Endothelial cell of umbilical vein (primary cell): ENCODE measurements around the gene DPF3. TPM values are rescaled to one million over a fixed set of nuclear protein-coding genes. Genes with fewer than 3 reads are reported as not detected.

Experiments used
- BruUV-seq: library from RNA; stranded (reverse); fragments of 400-500 nt; replicated peaks from 2 replicates; lab custom pipeline; 2021; lab: Mats Ljungman, UMichigan
- CTCF ChIA-PET: fragments of 300-600, 350-600 bp; sonication (Branson Sonifier 250); formaldehyde crosslinking; loops from one replicate; lab custom pipeline; 2021; ENCODE audit warnings: antibody characterized with exemption, inconsistent platforms; lab: Charles Lee
- POLR2A ChIA-PET: fragments of 300-600, 350-600 bp; sonication (Branson Sonifier 250); formaldehyde crosslinking; loops from one replicate; lab custom pipeline; 2021; ENCODE audit warnings: antibody characterized with exemption, inconsistent platforms; lab: Charles Lee
- DNase-seq: peaks from one replicate; pipeline ENCODE4 v3.0.0-alpha.2; 2011; ENCODE audit warnings: low read depth, low spot score
- FAIRE-seq: peaks from 2 replicates; lab custom pipeline; 2011; peaks lifted over from hg19 to GRCh38; lab: Jason Lieb, UNC
- H2AFZ ChIP-seq: 2 replicates; pipeline ENCODE4 v1.6.0; 2012; ENCODE audit warnings: low read depth, low read length, control low read depth, inconsistent platforms
- H3K27ac ChIP-seq: 2 replicates; pipeline ENCODE4 v1.5.1; 2011; ENCODE audit warnings: low read depth, mild to moderate bottlenecking, control low read depth, low read length, moderate library complexity; ENCODE audit not compliant: insufficient read depth
- H3K27me3 ChIP-seq, 2 experiments: 2 replicates each; pipeline versions ENCODE4 v1.6.0 to v1.6.1; 2011; ENCODE audit warnings: low read length in 2 of 2, mixed read lengths in 1 of 2; ENCODE audit not compliant: control insufficient read depth in 2 of 2, insufficient read depth in 2 of 2
- H3K36me3 ChIP-seq, 2 experiments: 2 replicates in 1 of 2; 3 replicates in 1 of 2; pipeline ENCODE4 v1.5.1; 2011; ENCODE audit warnings: low read length in 2 of 2, mild to moderate bottlenecking in 1 of 2, moderate library complexity in 1 of 2; ENCODE audit not compliant: control insufficient read depth in 2 of 2, insufficient read depth in 2 of 2; ENCODE audit errors: extremely low read depth in 1 of 2
- H3K4me1 ChIP-seq: 3 replicates; pipeline ENCODE4 v1.5.1; 2011; ENCODE audit warnings: mild to moderate bottlenecking, low read length; ENCODE audit not compliant: control insufficient read depth, insufficient read depth; ENCODE audit errors: extremely low read depth
- H3K4me2 ChIP-seq: 2 replicates; pipeline ENCODE4 v1.6.1; 2011; ENCODE audit warnings: low read length, control low read depth, mixed read lengths; ENCODE audit not compliant: insufficient read depth
- H3K4me3 ChIP-seq, 3 experiments: fragments of 200-600 bp in 1 of 3; sonication (generic), shearing (Covaris generic) in 1 of 3; replicated peaks in 1 of 3; 2 replicates each; pipeline ENCODE4 v1.5.1; 2011 to 2016; ENCODE audit warnings: control low read depth in 3 of 3, low read length in 3 of 3, mild to moderate bottlenecking in 2 of 3, inconsistent platforms in 1 of 3, low read depth in 1 of 3, moderate library complexity in 1 of 3; ENCODE audit not compliant: insufficient read depth in 1 of 3
- H3K79me2 ChIP-seq: 2 replicates; pipeline ENCODE4 v1.6.0; 2012; ENCODE audit warnings: low read length, inconsistent platforms; ENCODE audit not compliant: control insufficient read depth, insufficient read depth
- H3K9ac ChIP-seq: replicated peaks from 2 replicates; pipeline ENCODE3; 2011; ENCODE audit warnings: low read length, control low read depth; ENCODE audit not compliant: insufficient read depth; ENCODE audit errors: extremely low read depth
- H3K9me1 ChIP-seq: replicated peaks from 3 replicates; pipeline ENCODE4 v1.6.0; 2011; ENCODE audit warnings: mild to moderate bottlenecking, low read length; ENCODE audit not compliant: control insufficient read depth, insufficient read depth; ENCODE audit errors: extremely low read depth
- H3K9me3 ChIP-seq: replicated peaks from 2 replicates; pipeline ENCODE4 v1.5.1; 2012; ENCODE audit warnings: low read length, inconsistent platforms; ENCODE audit not compliant: control insufficient read depth, insufficient read depth
- H4K20me1 ChIP-seq: replicated peaks from 2 replicates; pipeline ENCODE3; 2011; ENCODE audit warnings: mild to moderate bottlenecking, low read length; ENCODE audit not compliant: control insufficient read depth, insufficient read depth; ENCODE audit errors: extremely low read depth
- CTCF ChIP-seq, 2 donors: IDR thresholded peaks; 1 replicate in 1 of 2; 2 replicates in 1 of 2; pipeline ENCODE4 v1.5.1; 2011; ENCODE audit warnings: low read length in 2 of 2, mild to moderate bottlenecking in 2 of 2, moderate library complexity in 2 of 2, control low read depth in 1 of 2, inconsistent platforms in 1 of 2, low read depth in 1 of 2; ENCODE audit not compliant: insufficient read depth in 1 of 2; ENCODE audit errors: extremely low read depth in 1 of 2
- EZH2 ChIP-seq: IDR thresholded peaks from 2 replicates; pipeline ENCODE4 v1.6.1; 2012; ENCODE audit warnings: borderline replicate concordance, low read depth, mild to moderate bottlenecking, moderate library complexity, low read length, inconsistent platforms; ENCODE audit not compliant: severe bottlenecking
- FOS ChIP-seq: IDR thresholded peaks from 2 replicates; pipeline ENCODE4 v1.6.1; 2011; ENCODE audit warnings: mild to moderate bottlenecking, low read length, moderate library complexity, borderline replicate concordance; ENCODE audit not compliant: insufficient read depth
- GATA2 ChIP-seq: IDR thresholded peaks from 2 replicates; pipeline ENCODE4 v1.7.0; 2011; ENCODE audit warnings: low read depth, mild to moderate bottlenecking, moderate library complexity, mixed read lengths, low read length; ENCODE audit not compliant: insufficient read length, insufficient read depth
- JUN ChIP-seq: IDR thresholded peaks from 2 replicates; pipeline ENCODE4 v1.6.1; 2011; ENCODE audit warnings: borderline replicate concordance, low read depth; ENCODE audit not compliant: insufficient read length, insufficient read depth
- MAX ChIP-seq: IDR thresholded peaks from 2 replicates; pipeline ENCODE4 v1.6.1; 2011; ENCODE audit not compliant: insufficient read depth, insufficient read length
- MYC ChIP-seq: IDR thresholded peaks from one replicate; pipeline ENCODE4 v1.6.1; 2011; ENCODE audit warnings: mild to moderate bottlenecking, low read depth, low read length
- POLR2A ChIP-seq: IDR thresholded peaks from 2 replicates; pipeline ENCODE4 v1.6.1; 2012; ENCODE audit warnings: low read depth, mild to moderate bottlenecking, control low read depth, low read length
- POLR2AphosphoS5 ChIP-seq: IDR thresholded peaks from 2 replicates; pipeline ENCODE4 v1.6.1; 2012; ENCODE audit warnings: low read depth, mild to moderate bottlenecking, control low read depth, low read length, moderate library complexity; ENCODE audit not compliant: insufficient read depth
- dilution Hi-C: fragments of 300-500 bp; cut with MboI; formaldehyde crosslinking; loops from one replicate; pipeline ENCODE4 v1.15.0; 2019; ENCODE audit warnings: low sequenced_read_pairs; ENCODE audit not compliant: extremely low pct_ligation_motif_present
- intact Hi-C: fragments of 100-400 bp; cut with micrococcal nuclease; formaldehyde crosslinking; loops from one replicate; pipeline ENCODE4 v1.10.0; 2022
- polyA plus RNA-seq, 4 experiments: library from polyadenylated mRNA; depleted of rRNA in 3 of 4; stranded (reverse) in 3 of 4; unstranded in 1 of 4; fragments of >200 nt; gene quantifications; 2 replicates each; pipeline versions ENCODE4 v1.2.1 to v1.2.3, GENCODE V29; 2011 to 2012; ENCODE audit warnings: missing spikeins in 1 of 4
- total RNA-seq: library from RNA; stranded (reverse); gene quantifications from 2 replicates; pipeline ENCODE4 v1.2.3, GENCODE V29; 2021

The DPF3 gene
- total and polyA plus RNA-seq, 2 donors (not counting 3 experiments of a cell fraction or from before 2014, with no cell fraction given), result 2.4 to 3.5 TPM

- no peak overlapping the region for H3K27ac ChIP-seq
- H3K9me1 ChIP-seq, result no peaks in the 10 kb centered on the region
- ChIA-PET POLR2A (no interaction called here), CTCF (no interaction called here)
- DNase-seq, result no peak
- no peaks in the 10 kb centered on the region for H3K4me1 ChIP-seq
- BruUV-seq, result no TSS peak
- intact Hi-C loops, result no loop called here
- H3K79me2 ChIP-seq, result no peaks in the 10 kb centered on the region
- no peak overlapping the region for H3K9ac ChIP-seq
- TF ChIP-seq FOS (no peak), JUN (no peak), EZH2 (no peak), POLR2AphosphoS5 (no peak), MAX (no peak), MYC (no peak), POLR2A (no peak), CTCF (IDR thresholded peaks at IDR 0.05; ENCODE audit: extremely low read depth in 1 of 2, insufficient read depth in 1 of 2, low read depth in 1 of 2, low read length in 2 of 2) (no peak), GATA2 (no peak)
- H3K4me3 ChIP-seq, result no peak overlapping the region
- no peak overlapping the region for H2AFZ ChIP-seq
- H3K4me2 ChIP-seq, result no peak overlapping the region
- H4K20me1 ChIP-seq, result no peaks in the 10 kb centered on the region
- FAIRE-seq, result no peak
- H3K36me3 ChIP-seq, result no peaks in the 10 kb centered on the region
- H3K9me3 ChIP-seq, result no peaks in the 10 kb centered on the region
- dilution Hi-C loops, result no loop called here
- no peaks in the 10 kb centered on the region for H3K27me3 ChIP-seq
Observed at GRCh38 chr14:72825486-72825885, 68.4 kb downstream of the DPF3 start.
